MM.1S (cell line): ENCODE data around the gene PSTK.

Experiments
- DNase-seq: peaks from one replicate; pipeline ENCODE4 v3.0.0-alpha.2; 2015
- H2AFZ ChIP-seq: fragments of 300-600 bp; sonication (generic); 2 replicates; pipeline ENCODE4 v1.6.0; 2016; ENCODE audit warnings: antibody characterized with exemption, low read length
- H3F3A ChIP-seq: fragments of 300-600 bp; sonication (generic); 2 replicates; pipeline ENCODE4 v1.6.1; 2016; ENCODE audit warnings: mild to moderate bottlenecking, antibody characterized with exemption, low read length, moderate library complexity, mixed read lengths; ENCODE audit not compliant: insufficient read depth
- H3K27ac ChIP-seq: fragments of 300-600 bp; sonication (generic); 2 replicates; pipeline ENCODE4 v1.5.1; 2016; ENCODE audit warnings: mild to moderate bottlenecking, low read length
- H3K27me3 ChIP-seq: fragments of 300-600 bp; sonication (generic); replicated peaks from 2 replicates; pipeline ENCODE4 v1.6.0; 2016; ENCODE audit warnings: low read length; ENCODE audit not compliant: insufficient read depth
- H3K36me3 ChIP-seq: fragments of 300-600 bp; sonication (generic); replicated peaks from 2 replicates; pipeline ENCODE4 v1.6.1; 2016; ENCODE audit warnings: mild to moderate bottlenecking, low read length, mixed read lengths; ENCODE audit not compliant: insufficient read depth
- H3K4me1 ChIP-seq: fragments of 300-600 bp; sonication (generic); 2 replicates; pipeline ENCODE4 v1.6.1; 2016; ENCODE audit warnings: low read length, mixed read lengths
- H3K4me2 ChIP-seq: fragments of 300-600 bp; sonication (generic); 2 replicates; pipeline ENCODE4 v1.6.0; 2016; ENCODE audit warnings: low read depth, low read length
- H3K4me3 ChIP-seq: fragments of 300-600 bp; sonication (generic); 2 replicates; pipeline ENCODE4 v1.5.1; 2016; ENCODE audit warnings: low read length, mixed read lengths
- H3K79me2 ChIP-seq: fragments of 300-600 bp; sonication (generic); 2 replicates; pipeline ENCODE4 v1.6.1; 2016; ENCODE audit warnings: mixed run types, low read length, mixed read lengths
- H3K9ac ChIP-seq: fragments of 300-600 bp; sonication (generic); 2 replicates; pipeline ENCODE4 v1.6.1; 2016; ENCODE audit warnings: low read length, mixed read lengths
- H3K9me2 ChIP-seq: fragments of 300-600 bp; sonication (generic); replicated peaks from 2 replicates; pipeline ENCODE4 v1.6.1; 2016; ENCODE audit warnings: mild to moderate bottlenecking, low read length, mixed read lengths; ENCODE audit not compliant: insufficient read depth
- H3K9me3 ChIP-seq: fragments of 300-600 bp; sonication (generic); replicated peaks from 2 replicates; pipeline ENCODE4 v1.6.1; 2016; ENCODE audit warnings: mild to moderate bottlenecking, low read length, mixed read lengths; ENCODE audit not compliant: insufficient read depth
- H4K20me1 ChIP-seq: fragments of 300-600 bp; sonication (generic); 2 replicates; pipeline ENCODE4 v1.6.1; 2016; ENCODE audit warnings: mild to moderate bottlenecking, low read length, moderate library complexity, mixed read lengths; ENCODE audit not compliant: insufficient read depth
- CTCF ChIP-seq: fragments of 300-600 bp; sonication (generic); IDR thresholded peaks from 2 replicates; pipeline ENCODE4 v1.5.1; 2016; ENCODE audit warnings: antibody characterized with exemption, low read length, mixed read lengths
- EZH2 ChIP-seq: fragments of 300-600 bp; sonication (generic); optimal IDR thresholded peaks from 2 replicates; pipeline ENCODE3; 2017; ENCODE audit warnings: low read depth, mild to moderate bottlenecking, antibody characterized with exemption, low read length, mixed read lengths
- EZH2phosphoT487 ChIP-seq: fragments of 300-600 bp; sonication (generic); IDR thresholded peaks from 2 replicates; pipeline ENCODE4 v1.6.1; 2018; ENCODE audit warnings: antibody characterized with exemption, low read length

Gene PSTK

DNA sequence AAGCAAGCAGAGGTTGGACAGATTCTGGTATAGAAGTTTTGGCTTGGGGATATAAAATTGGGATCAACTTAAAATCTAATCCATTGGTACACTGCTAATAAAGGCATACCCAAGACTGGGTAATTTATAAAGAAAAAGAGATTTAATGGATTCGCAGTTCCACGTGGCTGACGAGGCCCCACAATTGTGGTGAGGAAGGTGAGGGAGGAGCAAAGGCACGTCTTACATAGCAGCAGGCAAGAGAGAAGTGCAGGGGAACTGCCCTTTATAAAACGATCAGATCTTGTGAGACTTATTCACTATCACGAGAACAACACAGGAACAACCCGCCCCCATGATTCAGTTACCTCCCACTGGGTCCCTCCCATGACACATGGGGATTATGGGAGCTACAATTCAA is 38.3 kb downstream of the PSTK start:
- no peak for TF ChIP-seq EZH2phosphoT487
- Histone ChIP-seq H3K79me2 (no peaks in the 10 kb centered on the region), H3K27ac (no peak overlapping the region), H3K4me1 (no peaks in the 10 kb centered on the region), H2AFZ (no peak overlapping the region), H3K9me3 (no peaks in the 10 kb centered on the region), H3F3A (no peaks in the 10 kb centered on the region), H3K9ac (no peak overlapping the region), H4K20me1 (no peaks in the 10 kb centered on the region), H3K4me3 (no peak overlapping the region), H3K36me3 (no peaks in the 10 kb centered on the region), H3K27me3 (no peaks in the 10 kb centered on the region), H3K9me2 (no peaks in the 10 kb centered on the region), H3K4me2 (no peak overlapping the region)
- no peak for DNase-seq

DNA sequence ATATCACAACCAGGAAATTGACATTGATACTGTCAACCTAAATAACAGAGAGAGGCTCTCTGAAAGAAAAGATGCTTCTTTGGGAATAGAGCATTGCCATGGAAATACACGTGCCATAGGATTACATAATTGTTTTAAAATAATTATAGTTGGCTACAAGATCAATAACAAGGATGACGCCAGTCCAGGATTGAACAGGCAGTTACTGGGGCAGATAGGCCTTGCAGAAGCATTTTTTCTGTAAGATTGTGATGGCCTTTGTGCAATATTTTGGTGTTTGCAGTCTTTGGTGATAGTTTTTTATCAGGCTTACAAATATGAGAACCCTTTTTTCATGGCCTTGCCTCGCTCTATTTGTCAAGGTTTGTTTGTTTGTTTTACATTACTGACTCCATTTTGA is 39.1 kb downstream of the PSTK start:
- H3K27me3 ChIP-seq: no peaks in the 10 kb centered on the region
- no peaks in the 10 kb centered on the region for H3K79me2 ChIP-seq
- no peak overlapping the region for H3K27ac ChIP-seq
- H2AFZ ChIP-seq: no peak overlapping the region
- H3F3A ChIP-seq: no peaks in the 10 kb centered on the region
- no peaks in the 10 kb centered on the region for H3K36me3 ChIP-seq
- TF ChIP-seq CTCF: no peak
- TF ChIP-seq EZH2phosphoT487: no peak
- TF ChIP-seq EZH2: no peak
- no peak overlapping the region for H3K9ac ChIP-seq
- H3K4me2 ChIP-seq: no peak overlapping the region
- H3K9me3 ChIP-seq: no peaks in the 10 kb centered on the region
- no peak overlapping the region for H3K4me3 ChIP-seq
- H3K4me1 ChIP-seq: no peaks in the 10 kb centered on the region
- no peak for DNase-seq
- H4K20me1 ChIP-seq: no peaks in the 10 kb centered on the region
- no peaks in the 10 kb centered on the region for H3K9me2 ChIP-seq

DNA sequence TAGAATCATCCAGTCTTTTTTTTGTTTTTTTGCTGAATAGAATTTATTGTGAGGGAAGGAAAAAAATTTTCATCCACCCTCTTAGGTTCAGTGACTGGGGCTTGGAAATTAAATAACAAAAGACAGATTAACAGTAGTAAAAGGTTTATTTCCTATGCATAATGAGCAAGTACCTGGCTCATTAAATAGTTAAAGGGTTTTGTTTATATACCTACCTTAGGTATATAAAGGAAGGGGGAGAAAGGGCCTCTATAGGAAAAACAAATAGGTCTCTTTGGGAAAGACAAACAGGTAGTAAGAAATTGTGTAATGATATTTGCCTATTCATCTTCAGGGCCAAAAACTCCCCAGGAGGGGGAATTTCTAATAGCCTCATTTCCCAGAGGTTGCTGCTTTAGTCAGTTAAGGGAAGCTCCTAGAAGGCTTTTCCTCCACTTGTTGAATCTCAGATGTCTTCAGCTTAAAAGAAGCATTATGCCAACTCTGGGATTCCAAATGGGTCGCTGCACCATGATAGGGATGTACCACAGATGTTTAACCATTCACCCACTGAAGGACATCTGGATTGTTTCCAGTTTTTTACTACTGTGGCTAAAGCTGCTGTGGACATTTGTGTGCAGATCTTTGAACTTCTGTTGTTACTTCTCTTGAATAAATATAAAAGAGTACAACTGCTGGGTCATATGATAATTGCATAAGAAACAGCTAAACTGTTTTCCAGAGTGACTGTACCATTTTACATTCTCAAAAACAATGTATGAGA is 39.9 kb downstream of the PSTK start:
- Histone ChIP-seq H3K36me3 (no peaks in the 10 kb centered on the region), H3K4me2 (no peak overlapping the region), H3K27ac (no peak overlapping the region), H3K79me2 (no peaks in the 10 kb centered on the region), H3K9me3 (no peaks in the 10 kb centered on the region), H3K4me3 (no peak overlapping the region), H3F3A (no peaks in the 10 kb centered on the region), H2AFZ (no peak overlapping the region), H3K4me1 (no peaks in the 10 kb centered on the region), H4K20me1 (no peaks in the 10 kb centered on the region), H3K9ac (no peak overlapping the region), H3K9me2 (no peaks in the 10 kb centered on the region), H3K27me3 (no peaks in the 10 kb centered on the region)
- TF ChIP-seq EZH2 (no peak), EZH2phosphoT487 (no peak), CTCF (no peak)
- DNase-seq: no peak

- Histone ChIP-seq H3K79me2 (no peaks in the 10 kb centered on the region), H3K9me2 (no peaks in the 10 kb centered on the region), H4K20me1 (no peaks in the 10 kb centered on the region), H3F3A (no peaks in the 10 kb centered on the region), H3K9ac (no peak overlapping the region), H3K9me3 (no peaks in the 10 kb centered on the region), H3K36me3 (no peaks in the 10 kb centered on the region), H3K27ac (no peak overlapping the region), H3K27me3 (no peaks in the 10 kb centered on the region), H3K4me3 (no peak overlapping the region), H3K4me2 (no peak overlapping the region), H3K4me1 (no peaks in the 10 kb centered on the region), H2AFZ (no peak overlapping the region)
- TF ChIP-seq CTCF: peak; percentile 41
- TF ChIP-seq EZH2: no peak
- no peak for TF ChIP-seq EZH2phosphoT487
- no peak for DNase-seq
Observed at GRCh38 chr10:123021517-123021916, 41.3 kb downstream of the PSTK start.
